Adrenal gland (tissue), 12 donors: Measurements from ENCODE around the gene NUDCD3. TPM values are rescaled to one million over a fixed set of nuclear protein-coding genes. Genes with fewer than 3 reads are reported as not detected.

ENCODE experiments used
- DNase-seq, 7 donors: peaks; one replicate each; pipeline ENCODE4 v3.0.0-alpha.2; 2019 to 2020
- H3K27ac ChIP-seq, 5 donors: fragments of 200-600 bp; sonication (generic) in 4 of 5; 1 replicate in 3 of 5; 2 replicates in 2 of 5; pipeline versions ENCODE4 v1.5.1 to v1.8.0; 2016 to 2020; ENCODE audit warnings: mild to moderate bottlenecking in 1 of 5
- H3K27me3 ChIP-seq: fragments of 200-600 bp; 2 replicates; pipeline ENCODE4 v1.8.0; 2021
- H3K36me3 ChIP-seq, 2 donors: fragments of 200-600 bp; replicated peaks in 1 of 2; 1 replicate in 1 of 2; 2 replicates in 1 of 2; pipeline versions ENCODE4 v1.5.1 to v1.8.0; 2018 to 2022
- H3K4me1 ChIP-seq, 2 donors: fragments of 200-600 bp; replicated peaks in 1 of 2; 1 replicate in 1 of 2; 2 replicates in 1 of 2; pipeline versions ENCODE4 v1.5.1 to v1.8.0; 2018 to 2021
- H3K4me3 ChIP-seq, 4 donors: fragments of 200-600 bp; sonication (generic) in 3 of 4; one replicate each; pipeline ENCODE4 v1.5.1; 2016 to 2018
- H3K9me3 ChIP-seq, 3 donors: fragments of 200-600 bp; sonication (generic) in 1 of 3; replicated peaks in 1 of 3; 1 replicate in 2 of 3; 2 replicates in 1 of 3; pipeline versions ENCODE4 v1.5.1 to v1.8.0; 2016 to 2021
- CTCF ChIP-seq, 6 experiments: fragments of 450-650 bp in 4 of 6; fragments of 200-600 bp in 2 of 6; sonication (generic) in 1 of 6; IDR thresholded peaks; 1 replicate in 5 of 6; 2 replicates in 1 of 6; pipeline versions ENCODE4 v1.5.1 to v1.8.0; 2016 to 2021; ENCODE audit warnings: antibody characterized with exemption in 6 of 6, mild to moderate bottlenecking in 2 of 6, moderate library complexity in 1 of 6
- POLR2A ChIP-seq, 2 donors: fragments of 450-650 bp; IDR thresholded peaks; one replicate each; pipeline ENCODE4 v1.6.1; 2017; ENCODE audit warnings: antibody characterized with exemption in 2 of 2, mild to moderate bottlenecking in 2 of 2, moderate library complexity in 1 of 2
- WGBS, 4 donors: extraction: QIAGEN DNeasy Blood & Tissue Kit in 2 of 4; methylation state at CpG; one replicate each; pipeline versions ENCODE4 v1.1.5 to v1.1.7; 2013 to 2017; 5-methylcytosine and 5-hydroxymethylcytosine counted together
- intact Hi-C, 2 donors: fragments of 100-400 bp; cut with DNase I; formaldehyde crosslinking; loops; one replicate each; pipeline versions ENCODE4 v1.14.1 to v1.15.0; 2022 to 2023
- polyA plus RNA-seq, 3 donors: library from polyadenylated mRNA; stranded (reverse); fragments of 200-250 nt in 2 of 3; fragments of 350-450 nt in 1 of 3; fragmentation: Illumina TruSeq in 1 of 3; extraction: RNeasy Lipid Tissue Mini Kit (QIAGEN cat#74804) in 1 of 3; gene quantifications; one replicate each; pipeline ENCODE4 v1.2.3, GENCODE V29; 2013 to 2014
- total RNA-seq, 9 donors: library from RNA; depleted of rRNA in 4 of 9; stranded (reverse); fragments of >200 nt in 4 of 9; fragments of 120-200 nt in 1 of 9; fragmentation: NEBNext Ultra II Directional in 1 of 9; extraction: Animal tissue kit (Norgen Biotek cat#: 25700) in 1 of 9; gene quantifications; one replicate each; pipeline versions ENCODE4 v1.1.0 to v1.2.4, GENCODE V29; 2013 to 2023
- donor health status: healthy with polysubstance abuse.
- donor health status: Bipolar disorder and iron deficiency.
- donor health status: DM: yes; HTN: yes; CAD: no.
- donor health status: DM: no; HTN: no; CAD: no.
- donor health status: DM: no; HTN: no; CAD: no.
- donor health status: DM: yes; HTN: yes; CAD: no.

NUDCD3 gene
- total and polyA plus RNA-seq, 12 donors = 30.5 to 136 (median 71.1) TPM

- H3K27ac ChIP-seq = no peak overlapping the region
- H3K27me3 ChIP-seq = no peaks in the 10 kb centered on the region
- no peak overlapping the region for H3K4me3 ChIP-seq
- no peak for TF ChIP-seq POLR2A (IDR thresholded peaks at IDR 0.05)
- no peak for TF ChIP-seq CTCF (IDR thresholded peaks at IDR 0.05)
- no peak for DNase-seq
- intact Hi-C loops = no loop called here
- peaks cover 0 to 4% of the 10 kb centered on the region in 2 donors for H3K36me3 ChIP-seq
- no peaks in the 10 kb centered on the region for H3K9me3 ChIP-seq
- H3K4me1 ChIP-seq = no peaks in the 10 kb centered on the region
- 78 to 90% (median 86%) methylated on average over 6 of the region's 6 CpGs for WGBS, 4 donors
Measured at GRCh38 chr7:44416941-44417340, 73.5 kb downstream of the NUDCD3 start.

- no peaks in the 10 kb centered on the region for H3K9me3 ChIP-seq
- 90 to 93% (median 92%) methylated on average over 3 of the region's 3 CpGs for WGBS, 4 donors
- H3K27ac ChIP-seq = no peak overlapping the region
- H3K4me1 ChIP-seq = no peaks in the 10 kb centered on the region
- H3K36me3 ChIP-seq = peaks cover 0 to 4% of the 10 kb centered on the region in 2 donors
- H3K27me3 ChIP-seq = no peaks in the 10 kb centered on the region
- TF ChIP-seq CTCF (IDR thresholded peaks at IDR 0.05) (no peak), POLR2A (IDR thresholded peaks at IDR 0.05) (no peak)
- no peak for DNase-seq
- no peak overlapping the region for H3K4me3 ChIP-seq
- intact Hi-C loops = no loop called here
Measured at GRCh38 chr7:44415510-44415909, 74.9 kb downstream of the NUDCD3 start.

- no peaks in the 10 kb centered on the region for H3K9me3 ChIP-seq
- peaks cover 0 to 4% of the 10 kb centered on the region in 2 donors for H3K36me3 ChIP-seq
- H3K4me1 ChIP-seq = no peaks in the 10 kb centered on the region
- no peak for TF ChIP-seq CTCF (IDR thresholded peaks at IDR 0.05)
- no peak for TF ChIP-seq POLR2A (IDR thresholded peaks at IDR 0.05)
- DNase-seq = no peak
- no peaks in the 10 kb centered on the region for H3K27me3 ChIP-seq
- intact Hi-C loops = no loop called here
- H3K4me3 ChIP-seq = no peak overlapping the region
- WGBS, 4 donors = 97 to 100% (median 100%) methylated on average over 1 of the region's 1 CpG
- H3K27ac ChIP-seq = no peak overlapping the region
Measured at GRCh38 chr7:44415047-44415446, 75.4 kb downstream of the NUDCD3 start.

- H3K9me3 ChIP-seq = no peaks in the 10 kb centered on the region
- no peak for DNase-seq
- intact Hi-C loops = no loop called here
- H3K36me3 ChIP-seq = peaks cover 0 to 4% of the 10 kb centered on the region in 2 donors
- H3K4me1 ChIP-seq = peaks cover 0 to 17% of the 10 kb centered on the region in 2 donors
- H3K27ac ChIP-seq = no peak overlapping the region
- WGBS, 4 donors = 91 to 100% (median 97%) methylated on average over 2 of the region's 2 CpGs
- H3K27me3 ChIP-seq = no peaks in the 10 kb centered on the region
- no peak overlapping the region for H3K4me3 ChIP-seq
- TF ChIP-seq POLR2A (IDR thresholded peaks at IDR 0.05) = no peak
- TF ChIP-seq CTCF (IDR thresholded peaks at IDR 0.05) = no peak
Measured at GRCh38 chr7:44411306-44411705, 79.2 kb downstream of the NUDCD3 start.
